Neural cell (in vitro differentiated cells): Measurements from ENCODE around the gene NRCAM. TPM values are rescaled to one million over a fixed set of nuclear protein-coding genes. Genes with fewer than 3 reads are reported as not detected.

ENCODE experiments used
- H2AFZ ChIP-seq: fragments of 200-600, 300-800 bp; sonication (generic), shearing (Covaris generic); 2 replicates; pipeline ENCODE4 v1.6.0; 2014; ENCODE audit warnings: low read depth, mild to moderate bottlenecking, antibody characterized with exemption, low read length, moderate library complexity
- H3F3A ChIP-seq: fragments of 200-600 bp; shearing (Covaris generic); 2 replicates; pipeline ENCODE4 v1.6.1; 2016; ENCODE audit warnings: mild to moderate bottlenecking, moderate library complexity, mixed read lengths, antibody characterized with exemption, low read length; ENCODE audit not compliant: insufficient read depth, poor library complexity, severe bottlenecking
- H3K27ac ChIP-seq: fragments of 200-600, 300-800 bp; sonication (generic), shearing (Covaris generic); 2 replicates; pipeline ENCODE4 v1.5.1; 2014; ENCODE audit warnings: mild to moderate bottlenecking, low read length, moderate library complexity
- H3K27me3 ChIP-seq: fragments of 300-800, 200-600 bp; sonication (generic), shearing (Covaris generic); 2 replicates; pipeline ENCODE4 v1.6.0; 2014; ENCODE audit warnings: mild to moderate bottlenecking, low read depth, low read length, moderate library complexity; ENCODE audit not compliant: insufficient read depth
- H3K36me3 ChIP-seq: fragments of 300-800, 200-600 bp; sonication (generic), shearing (Covaris generic); 2 replicates; pipeline ENCODE4 v1.5.1; 2014; ENCODE audit warnings: mild to moderate bottlenecking, antibody characterized with exemption, low read length, moderate library complexity; ENCODE audit not compliant: insufficient read depth
- H3K4me2 ChIP-seq: fragments of 300-800, 200-600 bp; sonication (generic), shearing (Covaris generic); 2 replicates; pipeline ENCODE4 v1.6.0; 2014; ENCODE audit warnings: mild to moderate bottlenecking, low read length
- H3K4me3 ChIP-seq: fragments of 300-800, 200-600 bp; sonication (generic), shearing (Covaris generic); 2 replicates; pipeline ENCODE4 v1.5.1; 2014; ENCODE audit warnings: mild to moderate bottlenecking, low read length, moderate library complexity
- H3K79me2 ChIP-seq: fragments of 200-600 bp; shearing (Covaris generic); replicated peaks from 2 replicates; pipeline ENCODE4 v1.6.0; 2014; ENCODE audit warnings: mild to moderate bottlenecking, low read length, moderate library complexity; ENCODE audit not compliant: insufficient read depth
- H3K9ac ChIP-seq: fragments of 300-800, 200-600 bp; sonication (generic), shearing (Covaris generic); 2 replicates; pipeline ENCODE4 v1.6.1; 2016; ENCODE audit warnings: mild to moderate bottlenecking, low read length, mixed read lengths
- H3K9me2 ChIP-seq: fragments of 200-600 bp; shearing (Covaris generic); 2 replicates; pipeline ENCODE4 v1.6.1; 2016; ENCODE audit warnings: mild to moderate bottlenecking, low read length, mixed read lengths; ENCODE audit not compliant: insufficient read depth
- H3K9me3 ChIP-seq: fragments of 200-600, 300-800 bp; sonication (generic), shearing (Covaris generic); 2 replicates; pipeline ENCODE4 v1.6.1; 2016; ENCODE audit warnings: mild to moderate bottlenecking, mixed run types, low read length, moderate library complexity, mixed read lengths
- H4K20me1 ChIP-seq: fragments of 200-600 bp; shearing (Covaris generic); 2 replicates; pipeline ENCODE4 v1.6.1; 2016; ENCODE audit warnings: mild to moderate bottlenecking, mixed run types; ENCODE audit not compliant: insufficient read depth
- EP300 ChIP-seq: fragments of 450-650 bp; conservative IDR thresholded peaks from 2 replicates; pipeline ENCODE4 v1.6.1; 2014; ENCODE audit warnings: antibody characterized with exemption, mild to moderate bottlenecking, moderate library complexity; ENCODE audit not compliant: poor library complexity, severe bottlenecking
- EZH2 ChIP-seq: fragments of 200-600, 300-800 bp; shearing (Covaris generic), sonication (generic); IDR thresholded peaks from 2 replicates; pipeline ENCODE4 v1.6.1; 2014; ENCODE audit warnings: antibody characterized with exemption, low read length, borderline replicate concordance, mild to moderate bottlenecking; ENCODE audit not compliant: insufficient read depth, poor library complexity, severe bottlenecking
- MXI1 ChIP-seq: fragments of 450-650 bp; conservative IDR thresholded peaks from 2 replicates; pipeline ENCODE4 v1.6.1; 2014; ENCODE audit warnings: antibody characterized with exemption, mild to moderate bottlenecking; ENCODE audit not compliant: poor library complexity, severe bottlenecking
- POLR2AphosphoS5 ChIP-seq: IDR thresholded peaks from 2 replicates; pipeline ENCODE4 v1.6.1; 2012
- RAD21 ChIP-seq: fragments of 450-650 bp; conservative IDR thresholded peaks from 2 replicates; pipeline ENCODE4 v1.6.1; 2014; ENCODE audit warnings: antibody characterized with exemption, mild to moderate bottlenecking, moderate library complexity
- SMC3 ChIP-seq: fragments of 450-650 bp; conservative IDR thresholded peaks from 2 replicates; pipeline ENCODE4 v1.6.1; 2014; ENCODE audit warnings: antibody characterized with exemption, mild to moderate bottlenecking, moderate library complexity; ENCODE audit not compliant: poor library complexity
- TAF1 ChIP-seq: IDR thresholded peaks from 2 replicates; pipeline ENCODE4 v1.6.1; 2012; ENCODE audit warnings: low read depth
- polyA plus RNA-seq: library from polyadenylated mRNA; depleted of rRNA; stranded (reverse); fragments of >200 nt; gene quantifications from 2 replicates; pipeline ENCODE4 v1.2.3, GENCODE V29; 2014
- TF ChIP-seq, protein P1 (sequence below): IDR thresholded peaks from 2 replicates; pipeline ENCODE4 v1.6.1; 2012; ENCODE audit warnings: borderline replicate concordance
- TF ChIP-seq, protein P2 (sequence below): fragments of 450-650 bp; IDR thresholded peaks from 2 replicates; pipeline ENCODE4 v1.5.1; 2014; ENCODE audit warnings: antibody characterized with exemption, mild to moderate bottlenecking, moderate library complexity; ENCODE audit not compliant: poor library complexity, severe bottlenecking

The NRCAM gene
- polyA plus RNA-seq, 1 donor from 2014 or later, result 90.9 TPM

GRCh38 chr7:108503112-108504026 is 47.1 kb upstream of the NRCAM start:
- H3K9me3 ChIP-seq, result no peaks in the 10 kb centered on the region

DNA sequence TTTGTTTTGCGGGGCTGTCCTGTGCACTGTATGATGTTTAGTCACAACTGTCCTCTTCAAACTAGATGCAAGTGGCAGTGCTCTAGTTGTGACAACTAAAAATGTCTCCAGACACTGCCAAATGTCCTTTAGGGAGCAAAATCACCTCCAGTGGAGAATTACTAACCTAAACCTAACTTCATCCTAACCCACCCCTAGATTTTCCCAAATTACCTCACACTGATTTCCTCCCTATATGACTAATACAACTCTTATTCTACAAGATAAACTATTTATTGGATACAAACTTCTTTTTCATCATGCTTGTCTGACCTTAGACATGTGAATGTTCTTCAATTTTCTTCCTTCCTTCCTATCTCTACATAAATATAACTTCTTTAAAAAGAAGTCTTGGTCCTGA is 43.3 kb upstream of the NRCAM start:
- H3K36me3 ChIP-seq, result peaks cover 5% of the 10 kb centered on the region
- no peak for TF ChIP-seq POLR2AphosphoS5
- no peaks in the 10 kb centered on the region for H3K9me3 ChIP-seq
- no peak overlapping the region for H3K4me3 ChIP-seq
- no peaks in the 10 kb centered on the region for H3K9me2 ChIP-seq
- H2AFZ ChIP-seq, result no peak overlapping the region
- H3K27me3 ChIP-seq, result no peaks in the 10 kb centered on the region
- H4K20me1 ChIP-seq, result no peaks in the 10 kb centered on the region
- no peak overlapping the region for H3K4me2 ChIP-seq
- no peaks in the 10 kb centered on the region for H3K79me2 ChIP-seq
- H3F3A ChIP-seq, result no peaks in the 10 kb centered on the region
- no peak overlapping the region for H3K27ac ChIP-seq
- no peak overlapping the region for H3K9ac ChIP-seq

More at GRCh38 chr7:108503112-108504026, 47.1 kb upstream of the NRCAM start:
- Histone ChIP-seq H3K4me3 (no peak overlapping the region), H2AFZ (no peak overlapping the region), H3K36me3 (no peaks in the 10 kb centered on the region), H3K4me2 (no peak overlapping the region), H3K9ac (no peak overlapping the region), H3K9me2 (no peaks in the 10 kb centered on the region), H4K20me1 (no peaks in the 10 kb centered on the region), H3K27ac (no peak overlapping the region), H3K27me3 (no peaks in the 10 kb centered on the region), H3K79me2 (peaks cover 5% of the 10 kb centered on the region), H3F3A (no peaks in the 10 kb centered on the region)
- TF ChIP-seq SMC3, result no peak
- TF ChIP-seq RAD21, result no peak
- no peak for TF ChIP-seq POLR2AphosphoS5
- no peak for TF ChIP-seq TAF1
- TF ChIP-seq, protein P1, sequence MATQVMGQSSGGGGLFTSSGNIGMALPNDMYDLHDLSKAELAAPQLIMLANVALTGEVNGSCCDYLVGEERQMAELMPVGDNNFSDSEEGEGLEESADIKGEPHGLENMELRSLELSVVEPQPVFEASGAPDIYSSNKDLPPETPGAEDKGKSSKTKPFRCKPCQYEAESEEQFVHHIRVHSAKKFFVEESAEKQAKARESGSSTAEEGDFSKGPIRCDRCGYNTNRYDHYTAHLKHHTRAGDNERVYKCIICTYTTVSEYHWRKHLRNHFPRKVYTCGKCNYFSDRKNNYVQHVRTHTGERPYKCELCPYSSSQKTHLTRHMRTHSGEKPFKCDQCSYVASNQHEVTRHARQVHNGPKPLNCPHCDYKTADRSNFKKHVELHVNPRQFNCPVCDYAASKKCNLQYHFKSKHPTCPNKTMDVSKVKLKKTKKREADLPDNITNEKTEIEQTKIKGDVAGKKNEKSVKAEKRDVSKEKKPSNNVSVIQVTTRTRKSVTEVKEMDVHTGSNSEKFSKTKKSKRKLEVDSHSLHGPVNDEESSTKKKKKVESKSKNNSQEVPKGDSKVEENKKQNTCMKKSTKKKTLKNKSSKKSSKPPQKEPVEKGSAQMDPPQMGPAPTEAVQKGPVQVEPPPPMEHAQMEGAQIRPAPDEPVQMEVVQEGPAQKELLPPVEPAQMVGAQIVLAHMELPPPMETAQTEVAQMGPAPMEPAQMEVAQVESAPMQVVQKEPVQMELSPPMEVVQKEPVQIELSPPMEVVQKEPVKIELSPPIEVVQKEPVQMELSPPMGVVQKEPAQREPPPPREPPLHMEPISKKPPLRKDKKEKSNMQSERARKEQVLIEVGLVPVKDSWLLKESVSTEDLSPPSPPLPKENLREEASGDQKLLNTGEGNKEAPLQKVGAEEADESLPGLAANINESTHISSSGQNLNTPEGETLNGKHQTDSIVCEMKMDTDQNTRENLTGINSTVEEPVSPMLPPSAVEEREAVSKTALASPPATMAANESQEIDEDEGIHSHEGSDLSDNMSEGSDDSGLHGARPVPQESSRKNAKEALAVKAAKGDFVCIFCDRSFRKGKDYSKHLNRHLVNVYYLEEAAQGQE, result no peak
- no peak for TF ChIP-seq MXI1
- no peak for TF ChIP-seq EP300
- TF ChIP-seq, protein P2, sequence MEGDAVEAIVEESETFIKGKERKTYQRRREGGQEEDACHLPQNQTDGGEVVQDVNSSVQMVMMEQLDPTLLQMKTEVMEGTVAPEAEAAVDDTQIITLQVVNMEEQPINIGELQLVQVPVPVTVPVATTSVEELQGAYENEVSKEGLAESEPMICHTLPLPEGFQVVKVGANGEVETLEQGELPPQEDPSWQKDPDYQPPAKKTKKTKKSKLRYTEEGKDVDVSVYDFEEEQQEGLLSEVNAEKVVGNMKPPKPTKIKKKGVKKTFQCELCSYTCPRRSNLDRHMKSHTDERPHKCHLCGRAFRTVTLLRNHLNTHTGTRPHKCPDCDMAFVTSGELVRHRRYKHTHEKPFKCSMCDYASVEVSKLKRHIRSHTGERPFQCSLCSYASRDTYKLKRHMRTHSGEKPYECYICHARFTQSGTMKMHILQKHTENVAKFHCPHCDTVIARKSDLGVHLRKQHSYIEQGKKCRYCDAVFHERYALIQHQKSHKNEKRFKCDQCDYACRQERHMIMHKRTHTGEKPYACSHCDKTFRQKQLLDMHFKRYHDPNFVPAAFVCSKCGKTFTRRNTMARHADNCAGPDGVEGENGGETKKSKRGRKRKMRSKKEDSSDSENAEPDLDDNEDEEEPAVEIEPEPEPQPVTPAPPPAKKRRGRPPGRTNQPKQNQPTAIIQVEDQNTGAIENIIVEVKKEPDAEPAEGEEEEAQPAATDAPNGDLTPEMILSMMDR, result no peak

DNA sequence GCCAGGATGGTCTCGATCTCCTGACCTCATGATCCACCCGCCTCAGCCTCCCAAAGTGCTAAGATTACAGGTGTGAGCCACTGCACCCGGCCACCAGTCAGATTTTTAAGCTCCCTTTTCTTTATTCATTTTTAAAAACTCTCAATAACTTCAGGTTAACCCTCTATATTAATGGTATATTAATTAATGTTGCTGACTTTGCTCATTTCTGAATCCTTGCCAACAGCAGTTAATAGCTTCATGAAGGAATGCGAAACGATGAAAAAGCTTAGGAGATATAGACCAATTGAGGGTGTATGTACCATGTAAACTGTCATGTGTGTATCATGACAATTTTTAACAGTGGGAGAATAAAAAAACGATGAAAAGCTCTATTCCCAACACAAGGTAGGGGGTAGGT is 42.2 kb upstream of the NRCAM start:
- H3K4me2 ChIP-seq, result no peak overlapping the region
- no peak overlapping the region for H3K27ac ChIP-seq
- H3K79me2 ChIP-seq, result no peaks in the 10 kb centered on the region
- H2AFZ ChIP-seq, result no peak overlapping the region
- H3K9me2 ChIP-seq, result no peaks in the 10 kb centered on the region
- H3K36me3 ChIP-seq, result peaks cover 5% of the 10 kb centered on the region
- H3K27me3 ChIP-seq, result no peaks in the 10 kb centered on the region
- no peaks in the 10 kb centered on the region for H3F3A ChIP-seq
- H3K9ac ChIP-seq, result no peak overlapping the region
- no peaks in the 10 kb centered on the region for H3K9me3 ChIP-seq
- H3K4me3 ChIP-seq, result no peak overlapping the region
- TF ChIP-seq EP300 (no peak), SMC3 (no peak), RAD21 (no peak), TAF1 (no peak), MXI1 (no peak), POLR2AphosphoS5 (no peak), EZH2 (no peak)
- TF ChIP-seq, protein P2, result no peak
- TF ChIP-seq, protein P1, result no peak
- no peaks in the 10 kb centered on the region for H4K20me1 ChIP-seq
